Karpas-422 (cell line): ENCODE results near the gene UBXN6. TPM values are rescaled to one million over a fixed set of nuclear protein-coding genes. Genes with fewer than 3 reads are reported as not detected.

Source experiments
- DNase-seq: peaks from one replicate; pipeline ENCODE4 v3.0.0-alpha.2; 2015
- H2AFZ ChIP-seq: fragments of 200-600 bp; sonication (generic); 2 replicates; pipeline ENCODE4 v1.6.1; 2014; ENCODE audit warnings: antibody characterized with exemption, low read length, mixed read lengths
- H3K27ac ChIP-seq: fragments of 200-600 bp; sonication (generic); 2 replicates; pipeline ENCODE4 v1.5.1; 2014; ENCODE audit warnings: mild to moderate bottlenecking, low read length, moderate library complexity
- H3K27me3 ChIP-seq: fragments of 200-600 bp; sonication (generic); 2 replicates; pipeline ENCODE4 v1.6.1; 2014; ENCODE audit warnings: low read length, mixed read lengths
- H3K36me3 ChIP-seq: fragments of 200-600 bp; sonication (generic); 2 replicates; pipeline ENCODE4 v1.6.1; 2014; ENCODE audit warnings: low read length, mixed read lengths; ENCODE audit not compliant: insufficient read depth
- H3K4me1 ChIP-seq: fragments of 200-600 bp; sonication (generic); 2 replicates; pipeline ENCODE4 v1.6.1; 2014; ENCODE audit warnings: mild to moderate bottlenecking, low read length, mixed read lengths
- H3K4me2 ChIP-seq: fragments of 200-600 bp; sonication (generic); 2 replicates; pipeline ENCODE4 v1.6.1; 2014; ENCODE audit warnings: low read length, low read depth, mild to moderate bottlenecking; ENCODE audit not compliant: poor library complexity, severe bottlenecking
- H3K4me3 ChIP-seq: fragments of 200-600 bp; sonication (generic); 2 replicates; pipeline ENCODE4 v1.5.1; 2014; ENCODE audit warnings: mild to moderate bottlenecking, antibody characterized with exemption, low read length, mixed read lengths
- H3K79me2 ChIP-seq: fragments of 200-600 bp; sonication (generic); 2 replicates; pipeline ENCODE4 v1.6.1; 2014; ENCODE audit warnings: mild to moderate bottlenecking, low read length, mixed read lengths
- H3K9ac ChIP-seq: fragments of 200-600 bp; sonication (generic); 2 replicates; pipeline ENCODE4 v1.6.0; 2014; ENCODE audit warnings: low read length
- H3K9me2 ChIP-seq: fragments of 200-600 bp; sonication (generic), shearing (Covaris generic); replicated peaks from 2 replicates; pipeline ENCODE4 v1.6.0; 2014; ENCODE audit warnings: mild to moderate bottlenecking, low read length, moderate library complexity; ENCODE audit not compliant: insufficient read depth
- H3K9me3 ChIP-seq: fragments of 300-700, 200-600 bp; sonication (generic); 2 replicates; pipeline ENCODE4 v1.6.1; 2014; ENCODE audit warnings: low read length, mixed read lengths
- H4K20me1 ChIP-seq: fragments of 200-600 bp; sonication (generic); 2 replicates; pipeline ENCODE4 v1.6.1; 2014; ENCODE audit warnings: mild to moderate bottlenecking, antibody characterized with exemption, low read length, low read depth; ENCODE audit not compliant: insufficient read depth
- total RNA-seq: library from RNA; depleted of rRNA; stranded (reverse); fragments of >200 nt; shearing (Covaris generic); gene quantifications from 2 replicates; pipeline ENCODE4 v1.2.3, GENCODE V29; 2014; ENCODE audit warnings: low replicate concordance; rRNA removed

The UBXN6 gene
- total RNA-seq: 90.9 and 112 TPM in 2 replicates

GRCh38 chr19:4457654-4458395 is at the start of gene UBXN6:
Gene UBXN6 (minus strand): TSS chr19:4457794. CDS start chr19:4457697, 97 bp downstream.
- H4K20me1 ChIP-seq: peaks cover 9% of the 10 kb centered on the region
- H3K9me2 ChIP-seq: no peaks in the 10 kb centered on the region
- no peaks in the 10 kb centered on the region for H3K9me3 ChIP-seq
- H3K27ac ChIP-seq: peak within 1 kb of the TSS; percentile 54; the same call in 1 of the 2 replicates
- H3K9ac ChIP-seq: peak within 1 kb of the TSS; percentile 89
- peaks cover 26% of the 10 kb centered on the region for H3K79me2 ChIP-seq
- DNase-seq: peak; percentile 99
- H2AFZ ChIP-seq: no peak within 1 kb of the TSS
- no peaks in the 10 kb centered on the region for H3K27me3 ChIP-seq
- H3K36me3 ChIP-seq: no peaks in the 10 kb centered on the region
- H3K4me2 ChIP-seq: peak within 1 kb of the TSS; percentile 74
- peak within 1 kb of the TSS; percentile 95 for H3K4me3 ChIP-seq
- H3K4me1 ChIP-seq: peaks cover 32% of the 10 kb centered on the region

- DNase-seq: no peak
- Histone ChIP-seq H4K20me1 (no peaks in the 10 kb centered on the region), H3K27ac (no peak overlapping the region), H3K79me2 (no peaks in the 10 kb centered on the region), H3K4me2 (no peak overlapping the region), H3K9ac (no peak overlapping the region), H2AFZ (no peak overlapping the region), H3K4me3 (no peak overlapping the region), H3K36me3 (no peaks in the 10 kb centered on the region), H3K27me3 (no peaks in the 10 kb centered on the region), H3K4me1 (no peaks in the 10 kb centered on the region), H3K9me3 (no peaks in the 10 kb centered on the region), H3K9me2 (no peaks in the 10 kb centered on the region)
These were observed 49.5 kb upstream of the UBXN6 start for GRCh38 chr19:4507150-4507452.

- no peaks in the 10 kb centered on the region for H3K4me1 ChIP-seq
- H4K20me1 ChIP-seq: no peaks in the 10 kb centered on the region
- H3K79me2 ChIP-seq: no peaks in the 10 kb centered on the region
- H3K9ac ChIP-seq: no peak overlapping the region
- no peaks in the 10 kb centered on the region for H3K9me3 ChIP-seq
- no peaks in the 10 kb centered on the region for H3K9me2 ChIP-seq
- DNase-seq: no peak
- no peak overlapping the region for H2AFZ ChIP-seq
- no peak overlapping the region for H3K4me3 ChIP-seq
- no peaks in the 10 kb centered on the region for H3K27me3 ChIP-seq
- H3K27ac ChIP-seq: no peak overlapping the region
- no peaks in the 10 kb centered on the region for H3K36me3 ChIP-seq
- no peak overlapping the region for H3K4me2 ChIP-seq
These were observed 49.0 kb upstream of the UBXN6 start for GRCh38 chr19:4506449-4507149.

- no peak for DNase-seq
- Histone ChIP-seq H3K9ac (no peak overlapping the region), H3K4me3 (no peak overlapping the region), H2AFZ (no peak overlapping the region), H3K9me2 (no peaks in the 10 kb centered on the region), H4K20me1 (no peaks in the 10 kb centered on the region), H3K27me3 (no peaks in the 10 kb centered on the region), H3K79me2 (no peaks in the 10 kb centered on the region), H3K9me3 (no peaks in the 10 kb centered on the region), H3K4me2 (no peak overlapping the region), H3K4me1 (no peaks in the 10 kb centered on the region), H3K27ac (no peak overlapping the region), H3K36me3 (no peaks in the 10 kb centered on the region)
These were observed 48.2 kb upstream of the UBXN6 start for GRCh38 chr19:4505570-4506448.

GRCh38 chr19:4504891-4505569 is 47.4 kb upstream of the UBXN6 start:
- Histone ChIP-seq H2AFZ (no peak overlapping the region), H3K27ac (no peak overlapping the region), H3K9ac (no peak overlapping the region), H3K4me1 (no peaks in the 10 kb centered on the region), H3K4me3 (no peak overlapping the region), H3K36me3 (no peaks in the 10 kb centered on the region), H3K79me2 (no peaks in the 10 kb centered on the region), H4K20me1 (no peaks in the 10 kb centered on the region), H3K4me2 (no peak overlapping the region), H3K9me2 (no peaks in the 10 kb centered on the region), H3K9me3 (no peaks in the 10 kb centered on the region), H3K27me3 (no peaks in the 10 kb centered on the region)
- DNase-seq: no peak

GRCh38 chr19:4504297-4504701 is 46.7 kb upstream of the UBXN6 start:
- Histone ChIP-seq H3K4me2 (no peak overlapping the region), H3K9ac (no peak overlapping the region), H3K4me3 (no peak overlapping the region)

GRCh38 chr19:4503825-4504170 is 46.2 kb upstream of the UBXN6 start:
- H2AFZ ChIP-seq: no peak overlapping the region
- H3K27me3 ChIP-seq: no peaks in the 10 kb centered on the region
- H3K4me2 ChIP-seq: no peak overlapping the region
- no peak overlapping the region for H3K9ac ChIP-seq
- H3K4me1 ChIP-seq: no peaks in the 10 kb centered on the region
- H3K27ac ChIP-seq: no peak overlapping the region
- no peak overlapping the region for H3K4me3 ChIP-seq
- no peak for DNase-seq
- H3K9me3 ChIP-seq: no peaks in the 10 kb centered on the region
- H3K36me3 ChIP-seq: no peaks in the 10 kb centered on the region
- no peaks in the 10 kb centered on the region for H3K9me2 ChIP-seq
- H4K20me1 ChIP-seq: no peaks in the 10 kb centered on the region
- no peaks in the 10 kb centered on the region for H3K79me2 ChIP-seq

More at GRCh38 chr19:4504297-4504701, 46.7 kb upstream of the UBXN6 start:
- no peak for DNase-seq
- Histone ChIP-seq H2AFZ (no peak overlapping the region), H3K9me3 (no peaks in the 10 kb centered on the region), H4K20me1 (no peaks in the 10 kb centered on the region), H3K9me2 (no peaks in the 10 kb centered on the region), H3K27me3 (no peaks in the 10 kb centered on the region), H3K79me2 (no peaks in the 10 kb centered on the region), H3K36me3 (no peaks in the 10 kb centered on the region), H3K27ac (no peak overlapping the region), H3K4me1 (no peaks in the 10 kb centered on the region)
